GM18861 (cell line): Measurements from ENCODE around the gene ARL3.
"Not testable (repeated sequence)": the region's sequence is repeated elsewhere in the genome, so short reads cannot be mapped to it uniquely, and the experiment has no call there.

ENCODE experiments used
- ATAC-seq: cut with Tn5 transposase; IDR thresholded peaks from one replicate; pipeline ENCODE4 v1.9.1; 2021; ENCODE audit not compliant: unreplicated experiment

The ARL3 gene

GRCh38 chr10:102705531-102705930 lies 8.7 kb downstream of the ARL3 start:
- ATAC-seq, result no peak

- no peak for ATAC-seq
These were observed 9.3 kb downstream of the ARL3 start for GRCh38 chr10:102704915-102705314.

- no peak for ATAC-seq
These were observed 11.5 kb downstream of the ARL3 start for GRCh38 chr10:102702742-102703141.

- no peak for ATAC-seq
These were observed 12.4 kb downstream of the ARL3 start for GRCh38 chr10:102701796-102702195.

GRCh38 chr10:102701272-102701671 lies 12.9 kb downstream of the ARL3 start:
- ATAC-seq, result no peak

- ATAC-seq, result no peak
These were observed 15.3 kb downstream of the ARL3 start for GRCh38 chr10:102698894-102699293.

- ATAC-seq, result no peak
These were observed 17.5 kb downstream of the ARL3 start for GRCh38 chr10:102696736-102697135.

- not testable (repeated sequence) for ATAC-seq
These were observed 18.8 kb downstream of the ARL3 start for GRCh38 chr10:102695401-102695800.

GRCh38 chr10:102691285-102692066 lies 22.7 kb downstream of the ARL3 start:
- no peak for ATAC-seq

GRCh38 chr10:102683736-102684135 lies 30.5 kb downstream of the ARL3 start:
- ATAC-seq, result no peak

- no peak for ATAC-seq
These were observed 31.2 kb downstream of the ARL3 start for GRCh38 chr10:102682981-102683380.

- ATAC-seq, result no peak
These were observed 31.8 kb downstream of the ARL3 start for GRCh38 chr10:102682416-102682815.

- ATAC-seq, result no peak
These were observed 32.5 kb downstream of the ARL3 start for GRCh38 chr10:102681696-102682095.

GRCh38 chr10:102679596-102679995 lies 34.6 kb downstream of the ARL3 start:
- ATAC-seq, result no peak

GRCh38 chr10:102678842-102679289 lies 35.3 kb downstream of the ARL3 start:
- no peak for ATAC-seq

GRCh38 chr10:102678068-102678400 lies 36.2 kb downstream of the ARL3 start:
- ATAC-seq, result no peak

- no peak for ATAC-seq
These were observed 36.7 kb downstream of the ARL3 start for GRCh38 chr10:102677331-102678067.

- no peak for ATAC-seq
These were observed 37.5 kb downstream of the ARL3 start for GRCh38 chr10:102676534-102677315.

GRCh38 chr10:102675666-102676533 lies 38.3 kb downstream of the ARL3 start:
- no peak for ATAC-seq

- ATAC-seq, result no peak
These were observed 39.1 kb downstream of the ARL3 start for GRCh38 chr10:102675011-102675665.
